Esophagus muscularis mucosa (tissue), 4 donors: Measurements from ENCODE around the gene EHBP1.

ENCODE experiments used
- EP300 ChIP-seq: sonication (generic); formaldehyde crosslinking; IDR thresholded peaks from one replicate; pipeline ENCODE4 v1.6.1; 2017; ENCODE audit warnings: antibody characterized with exemption
- POLR2A ChIP-seq: fragments of 450-650 bp; IDR thresholded peaks from one replicate; pipeline ENCODE4 v1.6.1; 2017; ENCODE audit warnings: antibody characterized with exemption, moderate library complexity, mild to moderate bottlenecking, low read depth
- POLR2AphosphoS5 ChIP-seq, 2 donors: sonication (generic); formaldehyde crosslinking; IDR thresholded peaks; one replicate each; pipeline ENCODE4 v1.6.1; 2017; ENCODE audit warnings: antibody characterized with exemption in 2 of 2
- TF ChIP-seq, protein P1 (sequence below), 3 experiments: fragments of 200-600 bp in 2 of 3; fragments of 450-650 bp in 1 of 3; sonication (generic) in 2 of 3; IDR thresholded peaks; one replicate each; pipeline ENCODE4 v1.5.1; 2017 to 2019; ENCODE audit warnings: antibody characterized with exemption in 3 of 3, mild to moderate bottlenecking in 2 of 3, moderate library complexity in 1 of 3

DNA sequence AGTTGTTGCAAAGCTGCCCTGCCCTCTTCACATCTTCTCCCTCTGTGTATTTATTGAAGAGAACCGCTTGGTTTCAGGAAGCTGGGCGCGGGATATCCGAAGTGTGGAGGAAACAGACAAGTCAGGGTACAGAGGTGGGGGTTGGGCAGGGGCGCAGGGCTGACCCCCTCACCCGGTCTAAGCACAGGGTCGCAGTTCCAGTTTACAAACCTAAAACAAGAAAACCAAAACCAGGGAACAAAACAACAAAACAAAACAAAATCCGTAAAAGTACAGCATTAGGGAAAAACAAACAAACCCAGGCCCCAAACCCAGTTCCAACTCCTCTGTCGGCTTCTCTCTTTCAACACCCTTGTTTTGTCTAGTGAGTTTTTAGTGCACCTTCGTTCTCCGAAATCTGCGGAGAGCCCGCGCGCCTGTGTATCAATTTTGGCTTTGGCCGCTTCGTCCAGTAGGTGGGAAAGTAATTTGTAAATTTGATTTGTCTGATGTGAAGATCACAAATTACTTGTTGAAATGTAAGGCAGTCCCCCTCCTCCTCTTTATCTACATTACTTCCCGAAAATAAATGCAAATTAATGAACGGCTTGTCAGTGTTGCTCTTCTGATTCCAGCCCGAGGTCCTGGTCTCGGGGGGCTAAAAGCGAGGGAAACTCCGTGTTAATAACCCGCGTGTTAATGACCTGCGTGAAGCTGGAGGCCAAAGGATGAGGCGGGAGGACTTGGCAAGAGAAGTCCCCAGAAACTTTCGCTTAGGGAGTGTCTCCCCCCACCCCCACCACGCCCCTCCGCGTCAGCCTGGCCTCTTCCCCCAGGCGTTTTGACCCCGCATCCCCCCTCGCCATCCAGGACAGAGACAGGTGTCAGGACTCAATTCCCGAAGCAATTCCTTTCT, 352.0 kb downstream of the EHBP1 start:
- TF ChIP-seq, protein P1, sequence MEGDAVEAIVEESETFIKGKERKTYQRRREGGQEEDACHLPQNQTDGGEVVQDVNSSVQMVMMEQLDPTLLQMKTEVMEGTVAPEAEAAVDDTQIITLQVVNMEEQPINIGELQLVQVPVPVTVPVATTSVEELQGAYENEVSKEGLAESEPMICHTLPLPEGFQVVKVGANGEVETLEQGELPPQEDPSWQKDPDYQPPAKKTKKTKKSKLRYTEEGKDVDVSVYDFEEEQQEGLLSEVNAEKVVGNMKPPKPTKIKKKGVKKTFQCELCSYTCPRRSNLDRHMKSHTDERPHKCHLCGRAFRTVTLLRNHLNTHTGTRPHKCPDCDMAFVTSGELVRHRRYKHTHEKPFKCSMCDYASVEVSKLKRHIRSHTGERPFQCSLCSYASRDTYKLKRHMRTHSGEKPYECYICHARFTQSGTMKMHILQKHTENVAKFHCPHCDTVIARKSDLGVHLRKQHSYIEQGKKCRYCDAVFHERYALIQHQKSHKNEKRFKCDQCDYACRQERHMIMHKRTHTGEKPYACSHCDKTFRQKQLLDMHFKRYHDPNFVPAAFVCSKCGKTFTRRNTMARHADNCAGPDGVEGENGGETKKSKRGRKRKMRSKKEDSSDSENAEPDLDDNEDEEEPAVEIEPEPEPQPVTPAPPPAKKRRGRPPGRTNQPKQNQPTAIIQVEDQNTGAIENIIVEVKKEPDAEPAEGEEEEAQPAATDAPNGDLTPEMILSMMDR (IDR thresholded peaks at IDR 0.05), result no peak
- TF ChIP-seq EP300 (no peak), POLR2A (no peak), POLR2AphosphoS5 (IDR thresholded peaks at IDR 0.05) (no peak)
